HG02852 (cell line): ENCODE measurements around the gene MTM1.

Source experiments
- ATAC-seq: cut with Tn5 transposase; IDR thresholded peaks from one replicate; pipeline ENCODE4 v1.9.1; 2021; ENCODE audit warnings: mild to moderate bottlenecking, moderate library complexity; ENCODE audit not compliant: unreplicated experiment

Gene MTM1

DNA sequence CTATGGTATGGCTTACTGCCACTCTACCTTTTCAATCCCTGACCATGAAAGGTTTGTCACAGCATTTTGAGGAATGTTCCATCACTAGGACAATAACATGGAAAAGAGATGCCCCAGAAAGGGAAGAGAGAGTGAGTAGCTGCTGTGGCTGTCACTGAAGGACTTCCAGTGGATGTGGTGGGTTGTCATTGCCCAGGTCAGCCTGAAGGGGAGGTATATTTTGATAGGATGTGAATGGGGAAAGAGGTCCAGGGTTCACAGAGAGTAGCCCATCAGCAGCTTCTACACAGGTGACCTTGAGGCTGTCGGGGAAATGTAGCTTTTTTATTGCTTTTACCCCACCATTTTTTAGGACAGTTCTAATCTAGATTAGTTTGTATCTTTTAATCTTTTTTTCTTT lies 30.8 kb downstream of the MTM1 start:
- ATAC-seq = no peak

DNA sequence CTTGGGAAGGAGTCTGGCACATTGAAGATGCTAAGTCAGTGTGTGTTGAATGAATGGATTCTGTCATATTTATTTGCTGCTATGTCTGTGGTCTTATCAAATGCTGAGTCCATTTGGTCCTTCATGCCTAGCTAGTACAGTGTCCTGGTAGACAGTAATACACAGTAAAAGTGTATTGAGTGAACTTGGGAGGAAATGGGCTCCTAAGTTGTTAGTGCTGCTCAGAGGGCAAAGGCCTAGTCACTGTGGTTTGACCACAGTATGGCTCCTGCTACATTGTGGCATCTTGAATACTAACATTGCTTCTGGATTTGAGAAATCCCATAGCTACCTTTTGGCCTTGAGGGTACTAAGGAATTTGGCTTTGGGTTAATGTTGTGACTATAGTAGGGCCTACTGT lies 33.9 kb downstream of the MTM1 start:
- ATAC-seq = no peak

GRCh38 chrX:150602743-150603142 lies 34.3 kb downstream of the MTM1 start:
- ATAC-seq = no peak

DNA sequence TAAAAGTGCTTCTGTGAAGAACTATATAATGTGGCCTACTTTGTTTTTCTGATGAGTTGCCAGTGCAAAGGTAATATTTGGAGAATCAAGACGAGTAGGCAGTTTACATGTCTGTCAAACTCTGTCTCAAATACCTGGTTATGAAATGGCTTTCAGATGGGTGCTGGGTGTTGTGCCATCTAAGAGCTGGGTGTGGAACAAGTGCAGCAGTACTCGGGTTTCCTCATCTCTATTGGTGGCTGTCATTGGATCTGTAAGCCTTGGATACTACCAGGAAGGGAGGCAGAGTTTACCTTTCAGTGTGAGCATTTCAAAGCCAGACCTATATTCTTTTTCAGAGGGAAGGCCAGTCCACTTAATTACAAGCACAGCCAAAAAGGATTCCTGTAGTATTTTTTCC lies 37.2 kb downstream of the MTM1 start:
- ATAC-seq = no peak

GRCh38 chrX:150607201-150607600 lies 38.8 kb downstream of the MTM1 start:
- no peak for ATAC-seq

DNA sequence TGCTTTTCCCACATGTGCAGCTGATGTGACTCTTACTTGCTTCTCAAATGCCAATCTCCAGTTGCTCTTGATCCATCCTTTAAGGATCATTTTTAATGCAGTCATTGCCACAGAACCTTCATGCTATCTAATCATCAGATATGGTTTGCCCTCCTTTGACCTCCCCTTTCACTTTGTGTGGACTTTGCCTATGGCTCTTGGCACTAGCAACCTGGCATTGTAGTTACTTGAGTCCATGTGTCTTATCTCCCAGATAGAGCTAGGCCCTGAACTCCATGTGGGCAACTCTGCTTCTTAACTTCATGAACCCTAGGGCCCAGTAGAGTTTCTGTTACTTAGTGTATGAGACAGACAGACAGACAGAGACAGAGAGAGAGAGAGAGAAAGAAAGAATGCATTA lies 41.6 kb downstream of the MTM1 start:
- ATAC-seq = no peak

DNA sequence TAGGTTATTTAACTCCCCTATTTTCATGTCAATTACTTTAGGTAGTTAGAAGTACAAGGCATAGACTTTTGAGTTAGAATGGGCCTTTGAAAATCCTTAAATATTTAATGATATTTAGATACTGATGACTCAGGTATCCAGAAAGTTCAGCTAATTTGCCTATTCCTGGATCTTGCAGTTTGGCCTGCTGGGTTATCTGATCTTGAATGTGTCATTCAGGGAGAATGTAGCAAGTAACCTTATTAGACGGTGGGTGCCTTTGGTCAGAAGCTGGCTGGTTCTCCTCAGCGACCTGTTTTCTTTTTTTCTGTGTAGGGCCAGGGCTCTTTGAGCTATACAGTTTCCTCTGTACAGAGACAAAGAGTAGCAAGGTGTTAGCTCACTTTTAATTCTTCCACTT lies 42.0 kb downstream of the MTM1 start:
- ATAC-seq = no peak

DNA sequence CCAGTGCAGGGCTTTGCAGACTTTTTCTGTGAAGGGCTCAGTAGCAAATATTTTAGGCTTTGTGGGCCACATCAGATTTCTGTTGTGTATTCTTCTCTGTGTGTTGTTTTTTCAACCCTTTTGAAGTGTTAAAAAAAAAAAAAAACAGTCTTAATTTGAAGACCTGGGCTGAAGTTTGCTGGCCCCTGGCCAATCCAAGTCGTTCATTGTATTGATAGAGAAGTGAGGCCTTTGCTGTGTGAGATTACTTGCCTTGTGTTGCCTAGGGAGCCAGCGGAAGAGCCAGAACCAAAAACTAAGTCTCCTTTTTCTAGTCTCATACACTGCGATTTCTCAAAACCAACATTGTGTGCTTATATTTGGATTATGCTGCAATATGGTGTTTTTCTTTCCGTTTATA lies 46.9 kb downstream of the MTM1 start:
- no peak for ATAC-seq

DNA sequence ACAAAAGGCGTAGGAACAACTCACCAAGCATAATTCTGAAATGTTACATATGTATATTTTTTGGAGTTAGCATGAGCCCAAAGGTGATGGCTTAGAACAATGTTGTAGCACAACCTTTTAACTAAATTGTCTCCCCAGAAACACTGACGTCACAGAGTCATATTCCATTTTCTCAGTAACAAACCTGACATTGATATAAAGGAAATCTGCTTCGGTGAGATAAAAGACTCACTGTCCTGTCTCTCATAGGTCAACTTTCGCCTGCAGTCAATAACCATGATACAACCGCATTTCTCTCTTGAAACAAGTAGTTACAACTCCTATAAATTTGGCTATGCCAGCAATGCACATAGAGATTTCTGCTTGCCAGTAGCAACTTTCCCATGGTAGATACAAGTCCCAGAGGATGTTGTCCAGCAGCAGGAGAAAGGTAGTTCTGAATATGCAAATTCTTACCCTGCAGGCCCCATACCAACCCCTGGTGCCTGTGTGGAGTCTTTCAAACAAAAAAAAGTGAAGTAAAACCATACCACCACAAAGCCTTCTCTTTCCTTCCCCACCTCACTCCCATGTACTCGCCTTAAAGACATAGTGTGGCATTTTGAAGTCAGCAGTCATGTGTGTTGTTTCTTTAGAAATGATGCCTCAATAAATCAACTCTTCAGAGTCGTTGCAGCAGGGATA lies 47.9 kb downstream of the MTM1 start:
- ATAC-seq = no peak

- no peak for ATAC-seq
Measured at GRCh38 chrX:150616863-150617198, 48.4 kb downstream of the MTM1 start.

GRCh38 chrX:150621652-150622051 lies 53.2 kb downstream of the MTM1 start:
- ATAC-seq = no peak

- no peak for ATAC-seq
Measured at GRCh38 chrX:150623583-150623982, 55.2 kb downstream of the MTM1 start.

GRCh38 chrX:150625097-150625496 lies 56.7 kb downstream of the MTM1 start:
- no peak for ATAC-seq

- no peak for ATAC-seq
Measured at GRCh38 chrX:150625875-150626274, 57.5 kb downstream of the MTM1 start.

GRCh38 chrX:150627957-150628356 lies 59.5 kb downstream of the MTM1 start:
- no peak for ATAC-seq

GRCh38 chrX:150635952-150636351 lies 67.5 kb downstream of the MTM1 start:
- peak; percentile 95 for ATAC-seq

- no peak for ATAC-seq
Measured at GRCh38 chrX:150642423-150642822, 74.0 kb downstream of the MTM1 start.

DNA sequence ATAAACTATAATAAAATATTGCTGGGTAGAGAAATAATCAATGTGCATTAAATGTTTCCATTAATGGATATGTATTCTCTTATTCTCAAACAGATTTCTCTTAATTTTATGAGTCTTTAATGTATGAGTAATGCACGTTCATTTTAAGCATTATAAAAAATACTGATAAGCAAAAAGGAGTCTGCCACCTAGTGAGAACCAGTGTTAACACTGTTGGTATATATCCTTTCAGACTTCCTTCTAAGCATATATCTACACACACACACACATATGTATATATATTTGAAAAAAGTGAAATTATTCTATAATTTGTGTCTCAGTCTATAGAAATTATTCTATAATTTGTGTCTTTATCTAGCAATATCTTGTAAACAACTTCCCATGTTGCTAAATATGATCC lies 74.8 kb downstream of the MTM1 start:
- ATAC-seq = no peak

GRCh38 chrX:150643958-150644357 lies 75.5 kb downstream of the MTM1 start:
- no peak for ATAC-seq

GRCh38 chrX:150644422-150644821 lies 76.0 kb downstream of the MTM1 start:
- ATAC-seq = no peak

- no peak for ATAC-seq
Measured at GRCh38 chrX:150647331-150647730, 78.9 kb downstream of the MTM1 start.

GRCh38 chrX:150648296-150648940 lies 80.0 kb downstream of the MTM1 start:
- ATAC-seq = no peak
